ENCODE measurements around the gene GPRIN1. TPM values are rescaled to one million over a fixed set of nuclear protein-coding genes. Genes with fewer than 3 reads are reported as not detected.

Gene GPRIN1
- total RNA-seq, 1 donor from 2014 or later = not detected

GRCh38 chr5:176648474-176649194 is 38.7 kb upstream of the GPRIN1 start:
- Histone ChIP-seq H3K27me3 (no peaks in the 10 kb centered on the region), H3K9me3 (no peaks in the 10 kb centered on the region), H3K36me3 (peaks cover 7 to 9% of the 10 kb centered on the region in 2 donors), H3K4me1 (peaks cover 3 to 10% of the 10 kb centered on the region in 2 donors), H3K4me3 (peak overlapping the region; percentile 74 to 75), H3K27ac (peak overlapping the region in 1 of 2 donors; percentile 79)
- no peak for DNase-seq (ENCODE audit: low spot score in 2 of 2)
- TF ChIP-seq CTCF (IDR thresholded peaks at IDR 0.05) = no peak
- intact Hi-C loops (cut with DNase I) = loop anchor here (10.0 kb wide), 3 partner anchors 204 to 656 kb away; partner anchors contain the start of genes FAF2, HIGD2A, NOP16 and PRELID1

GRCh38 chr5:176647843-176648473 is 38.0 kb upstream of the GPRIN1 start:
- peak overlapping the region; percentile 74 to 75 for H3K4me3 ChIP-seq
- TF ChIP-seq CTCF (IDR thresholded peaks at IDR 0.05) = no peak
- peak in 1 of 2 donors; percentile 75 for DNase-seq (ENCODE audit: low spot score in 2 of 2)
- intact Hi-C loops (cut with DNase I) = loop anchor here (1.0 to 10.0 kb wide), 5 partner anchors 111 to 657 kb away; partner anchors contain the start of genes CLTB, FAF2, HIGD2A and NOP16
- peaks cover 2% of the 10 kb centered on the region in 2 donors for H3K36me3 ChIP-seq
- peak overlapping the region in 1 of 2 donors; percentile 79 for H3K27ac ChIP-seq
- no peaks in the 10 kb centered on the region for H3K27me3 ChIP-seq
- H3K4me1 ChIP-seq = peaks cover 3 to 10% of the 10 kb centered on the region in 2 donors
- no peaks in the 10 kb centered on the region for H3K9me3 ChIP-seq

- H3K27me3 ChIP-seq = no peaks in the 10 kb centered on the region
- peaks cover 3 to 10% of the 10 kb centered on the region in 2 donors for H3K4me1 ChIP-seq
- peak; percentile 98 to 100 for DNase-seq (ENCODE audit: low spot score in 2 of 2)
- TF ChIP-seq CTCF (IDR thresholded peaks at IDR 0.05) = peak in 1 of 3 experiments; percentile 42
- H3K4me3 ChIP-seq = peak within 1 kb of the TSS; percentile 74 to 75
- H3K9me3 ChIP-seq = no peaks in the 10 kb centered on the region
- intact Hi-C loops (cut with DNase I) = loop anchor here (1.0 to 10.0 kb wide), 5 partner anchors 110 to 658 kb away; partner anchors contain the start of genes CLTB, FAF2, HIGD2A and NOP16
- H3K36me3 ChIP-seq = no peaks in the 10 kb centered on the region
- H3K27ac ChIP-seq = peak within 1 kb of the TSS; percentile 76 to 79
Observed at GRCh38 chr5:176647030-176647842, 37.3 kb upstream of the GPRIN1 start, which contains the start of gene TSPAN17. Gene TSPAN17, plus strand, starts transcription at chr5:176647484. Its CDS starts 132 bp downstream, at chr5:176647616.

GRCh38 chr5:176646707-176647029 is 36.7 kb upstream of the GPRIN1 start:
- no peak for DNase-seq (ENCODE audit: low spot score in 2 of 2)
- intact Hi-C loops (cut with DNase I) = loop anchor here (1.0 to 10.0 kb wide), 5 partner anchors 109 to 658 kb away; partner anchors contain the start of genes CLTB, FAF2, HIGD2A and NOP16
- H3K36me3 ChIP-seq = no peaks in the 10 kb centered on the region
- H3K4me3 ChIP-seq = peak overlapping the region; percentile 15 to 75
- H3K9me3 ChIP-seq = no peaks in the 10 kb centered on the region
- peaks cover 3 to 10% of the 10 kb centered on the region in 2 donors for H3K4me1 ChIP-seq
- H3K27ac ChIP-seq = peak overlapping the region; percentile 65 to 76
- no peak for TF ChIP-seq CTCF (IDR thresholded peaks at IDR 0.05)
- no peaks in the 10 kb centered on the region for H3K27me3 ChIP-seq

- Histone ChIP-seq H3K27me3 (no peaks in the 10 kb centered on the region), H3K36me3 (no peaks in the 10 kb centered on the region), H3K27ac (peak overlapping the region; percentile 65 to 76), H3K9me3 (no peaks in the 10 kb centered on the region), H3K4me3 (peak overlapping the region; percentile 15 to 75), H3K4me1 (peaks cover 3 to 10% of the 10 kb centered on the region in 2 donors)
- DNase-seq (ENCODE audit: low spot score in 2 of 2) = no peak
- TF ChIP-seq CTCF (IDR thresholded peaks at IDR 0.05) = no peak
- intact Hi-C loops (cut with DNase I) = loop anchor here (2.0 to 10.0 kb wide), 4 partner anchors 201 to 659 kb away; partner anchors contain the start of genes CLTB, FAF2, HIGD2A and NOP16
Observed at GRCh38 chr5:176646049-176646706, 36.2 kb upstream of the GPRIN1 start.
